Measurements from ENCODE around the gene EEPD1.

- no peak for TF ChIP-seq CTCF (IDR thresholded peaks at IDR 0.05)
- TF ChIP-seq POLR2A (IDR thresholded peaks at IDR 0.05): no peak
These were observed 78.4 kb downstream of the EEPD1 start for GRCh38 chr7:36231406-36231805.
